Tibial nerve (tissue), 4 donors: ENCODE results near the gene PGGHG. TPM values are rescaled to one million over a fixed set of nuclear protein-coding genes. Genes with fewer than 3 reads are reported as not detected.

ENCODE experiments used
- DNase-seq, 2 donors: peaks; one replicate each; pipeline ENCODE4 v3.0.0-alpha.2; 2019; ENCODE audit warnings: low spot score in 2 of 2
- H3K27ac ChIP-seq, 4 donors: fragments of 200-600 bp; sonication (generic) in 3 of 4; one replicate each; pipeline ENCODE4 v1.5.1; 2017 to 2019; ENCODE audit warnings: mild to moderate bottlenecking in 1 of 4
- H3K27me3 ChIP-seq, 2 donors: fragments of 200-600 bp; sonication (generic) in 1 of 2; one replicate each; pipeline versions ENCODE4 v1.5.1 to v1.6.0; 2017 to 2019
- H3K36me3 ChIP-seq, 3 donors: fragments of 200-600 bp; sonication (generic); one replicate each; pipeline ENCODE4 v1.5.1; 2018 to 2019
- H3K4me1 ChIP-seq, 4 donors: fragments of 200-600 bp; sonication (generic) in 3 of 4; one replicate each; pipeline ENCODE4 v1.5.1; 2017 to 2019
- H3K4me3 ChIP-seq, 4 donors: fragments of 200-600 bp; sonication (generic) in 3 of 4; one replicate each; pipeline ENCODE4 v1.5.1; 2017 to 2019; ENCODE audit warnings: mild to moderate bottlenecking in 1 of 4, moderate library complexity in 1 of 4
- H3K9me3 ChIP-seq, 4 donors: fragments of 200-600 bp; sonication (generic) in 3 of 4; one replicate each; pipeline ENCODE4 v1.5.1; 2017 to 2019
- EP300 ChIP-seq, 2 donors: sonication (generic); formaldehyde crosslinking; IDR thresholded peaks; one replicate each; pipeline ENCODE4 v1.6.1; 2017; ENCODE audit warnings: antibody characterized with exemption in 2 of 2, mild to moderate bottlenecking in 1 of 2
- POLR2A ChIP-seq, 2 donors: fragments of 450-650 bp; IDR thresholded peaks; one replicate each; pipeline ENCODE4 v1.6.1; 2017; ENCODE audit warnings: antibody characterized with exemption in 2 of 2, mild to moderate bottlenecking in 2 of 2, moderate library complexity in 2 of 2
- WGBS, 2 donors: methylation state at CpG; one replicate each; pipeline ENCODE4 v1.1.5; 2018; 5-methylcytosine and 5-hydroxymethylcytosine counted together
- total RNA-seq, 4 donors: library from RNA; depleted of rRNA; stranded (reverse); fragments of >200 nt; gene quantifications; one replicate each; pipeline ENCODE4 v1.1.0, GENCODE V29; 2016
- TF ChIP-seq, protein P1 (sequence below), 5 experiments: fragments of 200-600 bp in 3 of 5; fragments of 450-650 bp in 2 of 5; sonication (generic) in 3 of 5; IDR thresholded peaks; one replicate each; pipeline ENCODE4 v1.5.1; 2016 to 2019; ENCODE audit warnings: antibody characterized with exemption in 5 of 5, mild to moderate bottlenecking in 3 of 5, moderate library complexity in 2 of 5

The PGGHG gene
- total RNA-seq, 4 donors from 2014 or later, result 43.7 to 166 (median 55.6) TPM

DNA sequence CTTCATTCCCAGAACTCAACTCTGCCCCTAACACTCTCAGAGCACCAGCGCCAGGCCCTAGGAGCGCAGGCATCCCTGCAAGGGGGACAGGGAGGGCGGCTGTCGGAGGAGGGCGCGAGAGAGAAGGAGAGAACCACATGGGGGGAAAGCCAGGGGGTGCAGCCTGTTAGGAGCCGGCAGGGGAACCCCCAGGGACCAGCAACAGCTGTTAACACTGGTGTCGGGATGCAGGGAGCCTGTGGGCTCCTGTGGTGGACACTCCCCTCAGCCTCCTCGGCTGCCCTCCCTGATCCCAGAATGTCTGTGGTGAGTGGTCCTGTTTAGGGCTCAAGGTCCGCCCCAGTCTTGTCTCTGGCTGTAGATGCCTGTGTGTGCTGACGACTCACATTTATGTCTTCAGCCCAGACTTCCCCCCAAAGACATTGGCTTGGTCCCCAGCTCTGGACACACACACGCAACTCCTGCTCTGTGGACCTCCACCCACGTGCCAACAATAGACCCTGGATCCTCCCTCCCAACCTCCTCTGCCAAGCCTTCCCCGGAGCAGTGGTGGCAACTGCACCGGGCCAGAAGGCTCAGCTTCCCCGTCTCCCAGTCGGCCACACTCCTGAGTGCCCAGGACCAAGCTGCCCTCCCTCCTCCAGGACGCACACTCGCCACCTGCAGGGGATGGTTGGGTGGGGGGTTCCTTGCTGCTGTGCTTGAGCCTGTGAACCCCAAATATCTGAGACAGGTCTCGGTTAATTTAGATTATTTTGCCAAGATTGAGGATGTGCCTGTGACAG is 11.2 kb downstream of the PGGHG start:
- no peak for DNase-seq
- Histone ChIP-seq H3K36me3 (peaks cover 0 to 9% (median 0%) of the 10 kb centered on the region in 3 donors), H3K4me3 (no peak overlapping the region), H3K27me3 (peaks cover 0 to 24% of the 10 kb centered on the region in 2 donors), H3K4me1 (peaks cover 0 to 48% (median 9%) of the 10 kb centered on the region in 4 donors), H3K27ac (no peak overlapping the region), H3K9me3 (no peaks in the 10 kb centered on the region)
- TF ChIP-seq EP300 (IDR thresholded peaks at IDR 0.05), result no peak
- TF ChIP-seq, protein P1, sequence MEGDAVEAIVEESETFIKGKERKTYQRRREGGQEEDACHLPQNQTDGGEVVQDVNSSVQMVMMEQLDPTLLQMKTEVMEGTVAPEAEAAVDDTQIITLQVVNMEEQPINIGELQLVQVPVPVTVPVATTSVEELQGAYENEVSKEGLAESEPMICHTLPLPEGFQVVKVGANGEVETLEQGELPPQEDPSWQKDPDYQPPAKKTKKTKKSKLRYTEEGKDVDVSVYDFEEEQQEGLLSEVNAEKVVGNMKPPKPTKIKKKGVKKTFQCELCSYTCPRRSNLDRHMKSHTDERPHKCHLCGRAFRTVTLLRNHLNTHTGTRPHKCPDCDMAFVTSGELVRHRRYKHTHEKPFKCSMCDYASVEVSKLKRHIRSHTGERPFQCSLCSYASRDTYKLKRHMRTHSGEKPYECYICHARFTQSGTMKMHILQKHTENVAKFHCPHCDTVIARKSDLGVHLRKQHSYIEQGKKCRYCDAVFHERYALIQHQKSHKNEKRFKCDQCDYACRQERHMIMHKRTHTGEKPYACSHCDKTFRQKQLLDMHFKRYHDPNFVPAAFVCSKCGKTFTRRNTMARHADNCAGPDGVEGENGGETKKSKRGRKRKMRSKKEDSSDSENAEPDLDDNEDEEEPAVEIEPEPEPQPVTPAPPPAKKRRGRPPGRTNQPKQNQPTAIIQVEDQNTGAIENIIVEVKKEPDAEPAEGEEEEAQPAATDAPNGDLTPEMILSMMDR (IDR thresholded peaks at IDR 0.05), result no peak
- no peak for TF ChIP-seq POLR2A (IDR thresholded peaks at IDR 0.05)
- 35% methylated on average over 18 to 20 of the region's 20 CpGs for WGBS, 2 donors

DNA sequence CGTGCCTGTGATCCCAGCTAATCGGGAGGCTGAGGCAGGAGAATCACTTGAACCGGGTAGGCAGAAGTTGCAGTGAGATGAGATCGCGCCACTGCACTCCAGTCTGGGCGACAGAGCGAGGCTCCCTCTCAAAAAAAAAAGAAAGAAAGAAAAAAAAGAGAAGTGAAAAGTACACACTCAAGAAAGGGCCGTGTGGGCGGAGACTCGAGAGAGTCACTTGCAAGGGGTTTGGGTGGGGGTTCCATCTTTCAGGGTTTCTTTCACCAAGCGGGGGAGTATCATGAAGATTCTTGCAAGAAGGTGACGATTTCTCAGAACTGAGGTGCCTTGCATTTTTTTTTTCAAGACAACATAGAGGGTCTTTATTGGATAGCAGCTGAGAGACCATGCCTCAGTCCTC is 14.4 kb downstream of the PGGHG start:
- Histone ChIP-seq H3K27me3 (peaks cover 0 to 24% of the 10 kb centered on the region in 2 donors), H3K9me3 (no peaks in the 10 kb centered on the region), H3K36me3 (no peaks in the 10 kb centered on the region), H3K4me3 (no peak overlapping the region), H3K27ac (no peak overlapping the region), H3K4me1 (peaks cover 0 to 55% (median 22%) of the 10 kb centered on the region in 4 donors)
- TF ChIP-seq EP300 (IDR thresholded peaks at IDR 0.05) (no peak), POLR2A (IDR thresholded peaks at IDR 0.05) (no peak)
- TF ChIP-seq, protein P1 (IDR thresholded peaks at IDR 0.05), result no peak
- no peak for DNase-seq
- 78 to 82% methylated on average over 12 of the region's 12 CpGs for WGBS, 2 donors

DNA sequence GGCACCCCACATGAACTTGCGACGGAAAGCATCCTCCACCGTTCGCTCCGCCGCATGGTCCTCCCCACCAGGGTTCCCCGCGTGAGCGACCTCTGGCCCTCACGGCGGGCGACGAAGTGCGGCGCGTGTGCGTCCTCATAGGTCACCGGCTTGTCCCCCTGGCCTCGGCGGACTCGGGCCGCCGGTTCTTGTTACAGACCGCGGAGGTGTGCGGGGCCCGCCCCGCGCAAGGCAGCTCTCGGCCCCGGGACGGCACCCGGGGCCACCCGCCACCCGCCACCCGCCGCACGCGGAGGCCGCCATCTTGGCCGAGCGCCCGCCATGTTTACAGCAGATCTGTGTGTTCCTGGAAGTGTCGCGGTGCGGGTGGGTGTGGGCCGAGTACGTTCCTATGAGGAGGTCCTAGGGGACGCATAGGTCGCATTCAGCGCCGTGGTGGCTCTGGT is 15.2 kb downstream of the PGGHG start:
- Histone ChIP-seq H3K4me3 (no peak overlapping the region), H3K27me3 (peaks cover 0 to 18% of the 10 kb centered on the region in 2 donors), H3K36me3 (no peaks in the 10 kb centered on the region), H3K9me3 (no peaks in the 10 kb centered on the region), H3K27ac (no peak overlapping the region), H3K4me1 (peaks cover 0 to 50% (median 22%) of the 10 kb centered on the region in 4 donors)
- TF ChIP-seq, protein P1 (IDR thresholded peaks at IDR 0.05), result no peak
- TF ChIP-seq EP300 (IDR thresholded peaks at IDR 0.05), result no peak
- TF ChIP-seq POLR2A (IDR thresholded peaks at IDR 0.05), result no peak
- no peak for DNase-seq
- WGBS, 2 donors, result 87 to 93% methylated on average over 47 to 52 of the region's 52 CpGs

DNA sequence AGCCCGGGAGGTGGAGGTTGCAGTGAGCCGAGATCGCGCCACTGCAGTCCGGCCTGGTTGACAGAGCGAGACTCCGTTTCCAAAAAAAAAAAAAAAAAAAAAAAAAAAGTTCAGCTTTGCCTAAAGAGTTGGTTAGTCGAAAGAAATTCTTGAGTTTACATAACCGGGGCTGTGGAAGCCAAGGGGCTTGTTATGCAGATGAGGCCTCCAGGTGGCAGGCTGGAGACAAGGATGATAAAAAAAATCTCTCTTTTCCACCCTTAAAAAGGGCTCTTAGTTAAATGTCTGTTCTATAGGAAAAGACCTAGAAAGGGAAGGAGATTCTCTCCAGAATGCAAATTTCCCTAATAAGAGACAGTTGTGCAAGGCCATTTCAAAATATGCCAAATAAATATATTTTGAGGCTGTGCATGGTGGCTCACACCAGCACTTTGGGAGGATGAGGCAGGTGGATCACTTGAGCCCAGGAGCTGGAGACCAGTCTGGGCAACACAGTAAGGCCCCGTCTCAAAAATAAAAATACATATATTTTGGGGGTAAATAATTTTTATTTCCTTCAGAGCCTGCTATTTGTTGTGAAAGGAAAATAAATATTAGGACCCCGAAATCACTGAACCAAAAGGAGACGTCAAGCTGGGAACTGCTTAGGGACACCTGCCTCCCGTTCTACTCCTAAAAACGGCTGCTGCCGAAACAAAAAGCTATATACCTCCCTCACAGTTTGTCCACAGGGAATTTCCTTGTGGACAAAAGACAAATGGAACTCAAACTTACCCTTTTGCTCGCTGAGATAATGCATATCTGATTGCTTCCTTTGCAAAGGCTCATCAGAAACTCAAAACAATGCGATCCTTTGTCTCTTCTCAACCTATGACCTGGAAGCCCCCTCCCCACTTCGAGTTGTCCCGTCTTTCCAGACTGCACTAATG is 16.3 kb downstream of the PGGHG start:
- H3K36me3 ChIP-seq, result no peaks in the 10 kb centered on the region
- peak; percentile 65 to 77 for DNase-seq
- peak overlapping the region in 3 of 4 donors; percentile 80 to 94 (median 94) for H3K27ac ChIP-seq
- H3K9me3 ChIP-seq, result no peaks in the 10 kb centered on the region
- peaks cover 0 to 8% of the 10 kb centered on the region in 2 donors for H3K27me3 ChIP-seq
- WGBS, 2 donors, result 37 to 39% methylated on average over 19 of the region's 19 CpGs
- no peak overlapping the region for H3K4me3 ChIP-seq
- TF ChIP-seq, protein P1 (IDR thresholded peaks at IDR 0.05), result peak; percentile 54 to 84 (median 68)
- TF ChIP-seq POLR2A (IDR thresholded peaks at IDR 0.05) (no peak), EP300 (IDR thresholded peaks at IDR 0.05) (peak; percentile 36 to 56)
- H3K4me1 ChIP-seq, result peaks cover 0 to 49% (median 26%) of the 10 kb centered on the region in 4 donors
